Retinal pigment epithelial cell (primary cell): ENCODE results near the gene KRT81.

ENCODE experiments used
- DNase-seq: peaks from one replicate; pipeline ENCODE4 v3.0.0-alpha.2; 2010; ENCODE audit warnings: low read depth
- H3K4me3 ChIP-seq: 2 replicates; pipeline ENCODE4 v1.5.1; 2011; ENCODE audit warnings: mild to moderate bottlenecking, low read length, control low read depth, moderate library complexity
- TF ChIP-seq, protein P1 (sequence below): conservative IDR thresholded peaks from 2 replicates; pipeline ENCODE4 v1.5.1; 2011; ENCODE audit warnings: low read depth, low read length, control low read depth, inconsistent platforms

KRT81 gene

DNA sequence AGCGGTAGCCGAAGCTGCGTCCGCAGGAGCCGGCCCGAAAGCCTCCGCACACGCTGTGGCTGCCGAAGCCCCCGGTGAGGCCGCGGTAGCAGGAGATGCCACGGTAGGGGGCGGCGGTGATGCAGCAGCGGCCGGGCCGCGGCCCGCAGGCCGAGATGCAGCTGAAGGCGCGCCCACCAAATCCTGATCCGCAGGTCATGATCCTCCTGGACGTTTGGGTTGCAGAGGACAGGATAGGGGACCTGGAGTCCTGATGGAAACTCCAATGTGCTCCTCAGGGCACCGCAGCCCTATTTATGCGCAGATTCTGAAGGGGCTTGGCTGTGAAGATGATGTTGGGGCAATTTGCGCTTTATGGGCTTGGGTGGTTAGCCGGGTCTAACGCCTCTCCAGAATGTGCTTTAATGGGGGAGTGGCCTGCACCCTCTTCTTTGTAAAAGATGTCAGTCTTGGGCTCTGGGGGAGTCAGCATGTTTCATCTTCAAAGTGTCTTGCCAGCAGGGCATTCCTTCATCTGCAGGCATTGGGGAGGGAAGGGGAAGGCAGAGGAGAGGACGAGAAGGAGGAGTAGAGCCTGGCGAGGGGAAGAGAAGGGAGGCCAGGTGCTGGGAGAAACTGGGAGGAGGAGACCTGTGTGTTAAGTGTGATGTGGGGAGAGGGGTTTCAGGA lies at the start of gene KRT81:
Gene KRT81, minus strand, starts transcription at position 268 of the 669 bp plus-strand sequence. Its CDS starts 69 bp downstream, at position 199.
- TF ChIP-seq, protein P1, sequence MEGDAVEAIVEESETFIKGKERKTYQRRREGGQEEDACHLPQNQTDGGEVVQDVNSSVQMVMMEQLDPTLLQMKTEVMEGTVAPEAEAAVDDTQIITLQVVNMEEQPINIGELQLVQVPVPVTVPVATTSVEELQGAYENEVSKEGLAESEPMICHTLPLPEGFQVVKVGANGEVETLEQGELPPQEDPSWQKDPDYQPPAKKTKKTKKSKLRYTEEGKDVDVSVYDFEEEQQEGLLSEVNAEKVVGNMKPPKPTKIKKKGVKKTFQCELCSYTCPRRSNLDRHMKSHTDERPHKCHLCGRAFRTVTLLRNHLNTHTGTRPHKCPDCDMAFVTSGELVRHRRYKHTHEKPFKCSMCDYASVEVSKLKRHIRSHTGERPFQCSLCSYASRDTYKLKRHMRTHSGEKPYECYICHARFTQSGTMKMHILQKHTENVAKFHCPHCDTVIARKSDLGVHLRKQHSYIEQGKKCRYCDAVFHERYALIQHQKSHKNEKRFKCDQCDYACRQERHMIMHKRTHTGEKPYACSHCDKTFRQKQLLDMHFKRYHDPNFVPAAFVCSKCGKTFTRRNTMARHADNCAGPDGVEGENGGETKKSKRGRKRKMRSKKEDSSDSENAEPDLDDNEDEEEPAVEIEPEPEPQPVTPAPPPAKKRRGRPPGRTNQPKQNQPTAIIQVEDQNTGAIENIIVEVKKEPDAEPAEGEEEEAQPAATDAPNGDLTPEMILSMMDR: no peak
- DNase-seq: no peak
- no peak within 1 kb of the TSS for H3K4me3 ChIP-seq

DNA sequence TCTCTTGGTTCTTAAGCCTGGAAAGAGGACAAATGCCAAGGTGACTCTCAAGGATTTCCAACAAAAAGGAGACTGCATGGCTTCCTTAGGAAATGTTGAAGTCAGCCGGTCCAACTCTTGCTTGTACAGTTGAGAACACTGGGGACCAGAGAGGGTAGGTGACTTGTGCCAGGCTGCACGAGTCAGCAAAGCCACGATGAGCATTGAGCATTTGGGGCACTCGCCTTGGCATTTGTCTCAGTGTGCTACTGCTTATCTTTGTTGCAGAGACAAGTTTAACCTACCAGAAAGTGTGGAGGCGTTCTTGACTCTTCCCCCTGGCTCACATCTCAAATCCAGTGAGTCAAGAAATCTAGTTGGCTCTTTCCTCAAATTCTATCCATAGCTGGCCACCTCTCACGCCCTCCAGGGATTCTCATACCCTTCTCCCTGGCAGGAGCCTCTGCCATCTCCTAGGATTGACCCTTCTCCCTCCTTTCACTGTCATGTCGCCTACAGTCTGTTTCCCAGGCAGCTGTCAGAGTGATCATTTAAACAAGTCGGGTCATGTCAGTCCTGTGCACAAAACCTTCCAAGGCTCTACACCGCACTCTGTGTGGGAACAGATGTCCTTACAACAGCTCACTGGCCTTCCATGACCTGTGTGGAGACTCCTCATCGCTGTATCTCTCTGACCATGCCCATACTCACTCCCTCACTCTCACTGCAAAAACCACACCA lies 47.1 kb upstream of the KRT81 start:
- no peak overlapping the region for H3K4me3 ChIP-seq
- TF ChIP-seq, protein P1: no peak
- DNase-seq: no peak

DNA sequence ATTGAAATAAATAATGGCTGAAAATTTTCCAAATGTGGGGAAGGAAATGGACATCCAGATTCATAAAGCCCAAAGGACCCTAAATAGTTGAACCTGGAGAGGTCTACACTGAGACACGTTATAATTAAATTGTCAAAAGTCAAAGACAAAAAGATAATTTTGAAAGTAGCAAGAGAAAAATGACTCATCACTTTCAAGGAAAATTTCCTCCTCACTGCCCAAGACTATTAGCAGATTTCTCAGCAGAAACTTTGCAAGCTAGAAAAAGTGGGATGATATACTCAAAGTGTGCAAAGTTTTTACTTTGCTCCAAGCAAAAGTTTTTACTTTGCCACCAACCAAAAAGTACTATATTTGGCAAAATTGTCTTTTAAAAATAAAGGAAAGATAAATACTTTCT lies 45.7 kb upstream of the KRT81 start:
- no peak overlapping the region for H3K4me3 ChIP-seq
- TF ChIP-seq, protein P1: no peak
- DNase-seq: no peak

DNA sequence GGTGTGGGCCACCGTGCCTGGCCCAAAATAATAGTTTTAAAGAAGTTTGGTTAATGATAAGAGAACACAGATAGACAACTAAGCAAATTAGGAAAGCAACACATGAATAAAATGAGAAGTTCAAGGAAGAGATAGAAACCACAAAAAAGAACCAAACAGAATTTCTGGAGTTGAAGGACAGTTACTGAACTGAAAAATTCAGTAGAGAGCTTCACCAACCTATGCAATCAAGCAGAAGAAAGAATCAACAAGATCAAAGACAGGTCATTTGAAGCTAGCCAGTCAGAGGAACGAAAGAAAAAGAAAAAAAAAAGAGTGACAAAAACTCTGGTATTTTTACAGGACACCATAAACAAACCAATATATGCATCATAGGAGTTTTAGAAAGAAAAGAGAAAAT lies 45.3 kb upstream of the KRT81 start:
- DNase-seq: no peak

DNA sequence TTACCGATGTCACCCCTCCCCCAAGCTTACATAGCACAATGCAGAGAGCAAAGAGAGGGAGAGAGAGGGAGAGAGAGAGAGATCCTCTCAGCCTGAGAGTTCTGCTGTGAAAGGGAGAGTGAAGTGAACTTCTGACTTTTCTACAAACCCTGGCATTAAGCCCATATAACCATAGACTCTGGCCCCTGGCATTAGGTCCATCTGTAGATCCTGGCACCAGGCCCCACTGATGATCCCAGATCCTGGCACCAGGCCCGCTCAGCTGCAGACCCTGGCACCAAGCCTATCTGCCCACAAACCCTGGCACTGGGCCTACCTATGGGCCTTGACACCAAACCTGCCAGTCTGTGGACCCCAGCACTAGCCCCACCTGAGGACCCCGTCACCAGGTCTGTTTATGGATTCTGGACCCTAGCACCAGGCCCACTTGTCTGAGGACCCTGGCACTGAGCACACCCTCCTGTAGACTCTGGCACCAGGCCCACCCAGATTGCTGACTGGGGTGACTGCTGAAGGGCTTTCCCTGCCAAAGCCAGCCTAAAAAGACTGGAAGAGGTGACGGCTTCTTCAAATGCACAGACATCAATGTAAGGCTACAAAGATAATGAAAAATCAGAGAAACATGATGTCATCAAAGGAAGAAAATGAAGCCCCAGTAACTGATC lies 44.4 kb upstream of the KRT81 start:
- TF ChIP-seq, protein P1: no peak
- H3K4me3 ChIP-seq: no peak overlapping the region
- DNase-seq: no peak

More for the DNA sequence above, 45.3 kb upstream of the KRT81 start:
- no peak overlapping the region for H3K4me3 ChIP-seq
- TF ChIP-seq, protein P1: no peak

DNA sequence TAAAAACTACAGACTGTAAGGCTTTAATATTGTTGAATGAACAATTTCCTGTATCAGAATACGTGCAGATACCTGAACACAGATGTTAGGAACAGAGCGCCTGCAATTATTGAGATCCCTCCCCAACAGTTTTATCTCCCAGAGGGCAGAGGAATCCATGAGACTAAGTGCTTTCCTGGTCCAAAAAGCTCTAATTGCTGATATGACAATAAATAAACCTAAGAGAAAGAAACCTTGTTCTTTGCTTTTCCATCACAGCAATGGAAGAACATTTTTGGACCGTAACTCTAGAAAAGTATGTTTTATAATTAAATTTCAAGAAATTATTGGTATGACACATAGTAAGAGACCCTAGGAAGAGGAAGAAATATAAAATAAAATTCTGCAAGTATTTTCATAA lies 42.9 kb upstream of the KRT81 start:
- DNase-seq: no peak
- no peak overlapping the region for H3K4me3 ChIP-seq
- TF ChIP-seq, protein P1: no peak
